Body of pancreas (tissue), 4 donors: Measurements from ENCODE around the gene CACNA2D3. TPM values are rescaled to one million over a fixed set of nuclear protein-coding genes. Genes with fewer than 3 reads are reported as not detected.

Experiments
- ATAC-seq: fragments of 150-250 bp; one replicate; pipeline ENCODE4 v1.9.1; 2016
- DNase-seq, 4 donors: peaks; one replicate each; pipeline ENCODE4 v3.0.0-alpha.2; 2019
- H3K27ac ChIP-seq, 4 donors: fragments of 200-600 bp; sonication (generic); 1 replicate in 3 of 4; 2 replicates in 1 of 4; pipeline versions ENCODE4 v1.5.1 to v1.6.1; 2016 to 2019; ENCODE audit warnings: mild to moderate bottlenecking in 1 of 4, mixed read lengths in 1 of 4, moderate library complexity in 1 of 4
- H3K27me3 ChIP-seq, 2 donors: fragments of 200-600 bp; sonication (generic); one replicate each; pipeline ENCODE4 v1.6.0; 2016; ENCODE audit warnings: mild to moderate bottlenecking in 1 of 2
- H3K36me3 ChIP-seq, 2 donors: fragments of 200-600 bp; sonication (generic); replicated peaks in 1 of 2; 2 replicates each; pipeline ENCODE4 v1.5.1; 2016; ENCODE audit warnings: low read depth in 2 of 2; ENCODE audit not compliant: insufficient read depth in 1 of 2
- H3K4me1 ChIP-seq: fragments of 200-600 bp; sonication (generic); one replicate; pipeline ENCODE4 v1.6.0; 2016
- H3K4me3 ChIP-seq, 2 donors: fragments of 200-600 bp; sonication (generic); 1 replicate in 1 of 2; 2 replicates in 1 of 2; pipeline ENCODE4 v1.5.1; 2016 to 2019
- H3K9me3 ChIP-seq, 3 donors: fragments of 200-600 bp; sonication (generic); 1 replicate in 2 of 3; 2 replicates in 1 of 3; pipeline ENCODE4 v1.5.1; 2016
- CTCF ChIP-seq, 7 experiments: fragments of 450-650 bp in 4 of 7; fragments of 200-600 bp in 3 of 7; sonication (generic) in 3 of 7; IDR thresholded peaks; one replicate each; pipeline ENCODE4 v1.5.1; 2016 to 2019; ENCODE audit warnings: antibody characterized with exemption in 7 of 7
- POLR2A ChIP-seq, 3 donors: fragments of 450-650 bp; IDR thresholded peaks; one replicate each; pipeline ENCODE4 v1.6.1; 2016; ENCODE audit warnings: antibody characterized with exemption in 3 of 3, mild to moderate bottlenecking in 2 of 3
- WGBS, 2 donors: methylation state at CpG; one replicate each; pipeline ENCODE4 v1.1.5; 2017; 5-methylcytosine and 5-hydroxymethylcytosine counted together
- intact Hi-C: fragments of 100-400 bp; cut with DNase I; formaldehyde crosslinking; loops from one replicate; pipeline ENCODE4 v1.15.1; 2023
- total RNA-seq, 2 donors: library from RNA; depleted of rRNA; stranded (reverse); fragments of >200 nt; gene quantifications; one replicate each; pipeline ENCODE4 v1.1.0, GENCODE V29; 2016

CACNA2D3 gene
- total RNA-seq, 2 donors from 2014 or later, result not detected

GRCh38 chr3:54085936-54086335 lies 36.4 kb upstream of the CACNA2D3 start:
- TF ChIP-seq POLR2A (IDR thresholded peaks at IDR 0.05) (no peak), CTCF (IDR thresholded peaks at IDR 0.05) (no peak)
- no peaks in the 10 kb centered on the region for H3K9me3 ChIP-seq
- DNase-seq (no peak), ATAC-seq (no peak)
- intact Hi-C loops, result no loop called here
- H3K4me1 ChIP-seq, result no peaks in the 10 kb centered on the region
- no peaks in the 10 kb centered on the region for H3K36me3 ChIP-seq
- no peak overlapping the region for H3K27ac ChIP-seq
- H3K4me3 ChIP-seq, result no peak overlapping the region
- H3K27me3 ChIP-seq, result peaks cover 0 to 12% of the 10 kb centered on the region in 2 donors
- WGBS, 2 donors, result 73 to 87% methylated on average over 6 of the region's 6 CpGs

GRCh38 chr3:54086652-54087405 lies 35.5 kb upstream of the CACNA2D3 start:
- DNase-seq, result no peak
- Histone ChIP-seq H3K4me1 (no peaks in the 10 kb centered on the region), H3K27ac (no peak overlapping the region), H3K27me3 (peaks cover 0 to 12% of the 10 kb centered on the region in 2 donors), H3K9me3 (no peaks in the 10 kb centered on the region), H3K36me3 (no peaks in the 10 kb centered on the region), H3K4me3 (no peak overlapping the region)
- 84 to 87% methylated on average over 8 of the region's 8 CpGs for WGBS, 2 donors
- no peak for TF ChIP-seq POLR2A (IDR thresholded peaks at IDR 0.05)
- no peak for TF ChIP-seq CTCF (IDR thresholded peaks at IDR 0.05)
- intact Hi-C loops, result no loop called here
- no peak for ATAC-seq

- Histone ChIP-seq H3K4me3 (no peak overlapping the region), H3K36me3 (no peaks in the 10 kb centered on the region), H3K27ac (no peak overlapping the region), H3K4me1 (no peaks in the 10 kb centered on the region), H3K27me3 (peaks cover 0 to 12% of the 10 kb centered on the region in 2 donors), H3K9me3 (no peaks in the 10 kb centered on the region)
- no peak for TF ChIP-seq CTCF (IDR thresholded peaks at IDR 0.05)
- no peak for TF ChIP-seq POLR2A (IDR thresholded peaks at IDR 0.05)
- DNase-seq, result no peak
- intact Hi-C loops, result no loop called here
- WGBS, 2 donors, result 18 to 20% methylated on average over 35 to 53 of the region's 54 CpGs
- no peak for ATAC-seq
Observed at GRCh38 chr3:54087581-54088410, 34.6 kb upstream of the CACNA2D3 start.

- no peak for DNase-seq
- WGBS, 2 donors, result 85 to 86% methylated on average over 4 to 5 of the region's 5 CpGs
- Histone ChIP-seq H3K27ac (no peak overlapping the region), H3K9me3 (no peaks in the 10 kb centered on the region), H3K4me1 (no peaks in the 10 kb centered on the region), H3K36me3 (no peaks in the 10 kb centered on the region), H3K27me3 (no peaks in the 10 kb centered on the region), H3K4me3 (no peak overlapping the region)
- intact Hi-C loops, result no loop called here
- TF ChIP-seq POLR2A (IDR thresholded peaks at IDR 0.05) (no peak), CTCF (IDR thresholded peaks at IDR 0.05) (no peak)
- ATAC-seq, result no peak
Observed at GRCh38 chr3:54093491-54094248, 28.7 kb upstream of the CACNA2D3 start.
